ENCODE data around the gene OR2G6.

The OR2G6 gene

DNA sequence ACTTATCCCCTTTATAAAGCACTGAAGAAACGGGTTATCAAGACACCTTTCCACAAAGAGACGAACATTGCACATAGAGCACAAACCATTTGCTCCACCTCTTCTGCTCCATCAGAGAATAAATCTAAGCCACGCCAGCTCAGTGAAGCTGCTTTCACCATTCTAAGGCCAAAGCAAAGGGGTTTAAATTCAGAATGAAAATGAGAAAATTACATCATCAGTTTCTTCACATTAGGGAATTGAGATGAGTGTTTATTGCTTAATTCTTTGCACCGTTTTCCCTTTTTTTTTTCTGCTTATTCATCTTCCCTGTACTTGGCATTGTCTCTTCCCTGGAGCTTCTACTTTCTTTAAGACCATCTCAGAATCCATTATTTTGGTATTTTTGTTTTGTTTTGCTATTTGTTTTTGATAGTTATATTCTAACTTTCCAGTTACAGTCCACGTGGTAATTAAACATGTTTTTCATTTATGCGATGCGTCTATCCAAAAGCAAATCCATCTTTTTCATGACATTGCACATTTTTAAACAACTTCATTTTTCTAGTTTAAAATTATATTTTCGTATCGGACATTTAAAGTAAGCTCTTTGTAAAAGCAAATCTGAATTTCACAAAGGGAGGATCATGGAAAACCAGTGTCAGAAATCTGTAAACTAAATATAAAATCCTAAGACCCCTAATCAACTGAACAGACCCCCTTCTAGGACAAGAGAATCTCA, 68.5 kb downstream of the OR2G6 start:
- no peak for DNase-seq

Data from activated naive CD4-positive, alpha-beta T cell treated with Interleukin-2 at 50 U/mL for 16 hours (primary cell).